ENCODE data around the gene SYNE2.

- no peak for TF ChIP-seq JUN (IDR thresholded peaks at IDR 0.05; ENCODE audit: borderline replicate concordance, insufficient read depth, insufficient read length, low read depth)
- no peak for TF ChIP-seq CTCF (IDR thresholded peaks at IDR 0.05; ENCODE audit: extremely low read depth in 1 of 2, insufficient read depth in 1 of 2, low read depth in 1 of 2, low read length in 2 of 2)
- TF ChIP-seq POLR2A (IDR thresholded peaks at IDR 0.05; ENCODE audit: low read depth, low read length), result no peak
- no peak for TF ChIP-seq FOS (IDR thresholded peaks at IDR 0.05; ENCODE audit: borderline replicate concordance, insufficient read depth, low read length)
- TF ChIP-seq POLR2AphosphoS5 (IDR thresholded peaks at IDR 0.05; ENCODE audit: insufficient read depth, low read depth, low read length), result no peak
Observed at GRCh38 chr14:64193821-64194220, 341.0 kb downstream of the SYNE2 start.

Data from endothelial cell of umbilical vein (primary cell).